Gastroesophageal sphincter (tissue), 3 donors: ENCODE data around the gene SPPL2A.

Experiments used
- EP300 ChIP-seq: sonication (generic); formaldehyde crosslinking; IDR thresholded peaks from one replicate; pipeline ENCODE4 v1.6.1; 2017; ENCODE audit warnings: antibody characterized with exemption, mild to moderate bottlenecking
- POLR2A ChIP-seq, 2 donors: fragments of 450-650 bp; IDR thresholded peaks; one replicate each; pipeline ENCODE4 v1.6.1; 2017; ENCODE audit warnings: antibody characterized with exemption in 2 of 2, mild to moderate bottlenecking in 2 of 2, moderate library complexity in 1 of 2
- POLR2AphosphoS5 ChIP-seq: sonication (generic); formaldehyde crosslinking; IDR thresholded peaks from one replicate; pipeline ENCODE4 v1.6.1; 2017; ENCODE audit warnings: antibody characterized with exemption
- TF ChIP-seq, protein P1 (sequence below), 4 experiments: fragments of 200-600 bp in 2 of 4; fragments of 450-650 bp in 2 of 4; sonication (generic) in 1 of 4; IDR thresholded peaks; one replicate each; pipeline ENCODE4 v1.5.1; 2017 to 2019; ENCODE audit warnings: antibody characterized with exemption in 4 of 4, mild to moderate bottlenecking in 2 of 4, moderate library complexity in 2 of 4

DNA sequence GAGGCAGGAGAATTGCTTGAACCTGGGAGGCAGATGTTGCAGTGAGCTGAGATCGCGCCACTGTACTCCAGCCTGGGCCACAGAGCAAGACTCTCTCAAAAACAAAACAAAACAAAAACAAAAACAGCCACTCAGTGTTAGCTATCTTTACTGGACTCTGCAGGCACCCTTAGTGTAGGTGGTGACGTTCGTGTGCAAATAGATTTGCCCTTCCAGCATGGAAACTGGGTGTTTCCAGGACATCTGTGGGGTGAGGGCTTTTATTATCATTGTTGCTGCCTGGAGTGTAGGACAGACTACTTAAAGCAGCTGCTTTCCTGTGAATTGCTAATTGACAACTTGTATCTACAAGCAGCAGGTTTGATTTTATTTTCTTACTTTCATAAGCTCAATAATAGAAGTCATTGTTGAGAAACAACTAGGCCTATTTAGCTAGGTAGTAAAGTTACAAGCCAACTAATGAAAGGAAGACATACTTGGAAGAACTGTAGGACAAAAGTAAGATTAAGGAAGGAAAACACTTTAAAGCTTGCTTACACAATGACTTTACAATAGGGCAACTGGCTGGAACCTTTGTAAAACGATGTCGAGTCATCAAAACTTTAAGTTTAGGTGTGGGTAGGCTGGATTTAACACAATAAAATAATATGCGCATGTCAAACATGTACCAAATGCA, 25.4 kb upstream of the SPPL2A start:
- TF ChIP-seq, protein P1, sequence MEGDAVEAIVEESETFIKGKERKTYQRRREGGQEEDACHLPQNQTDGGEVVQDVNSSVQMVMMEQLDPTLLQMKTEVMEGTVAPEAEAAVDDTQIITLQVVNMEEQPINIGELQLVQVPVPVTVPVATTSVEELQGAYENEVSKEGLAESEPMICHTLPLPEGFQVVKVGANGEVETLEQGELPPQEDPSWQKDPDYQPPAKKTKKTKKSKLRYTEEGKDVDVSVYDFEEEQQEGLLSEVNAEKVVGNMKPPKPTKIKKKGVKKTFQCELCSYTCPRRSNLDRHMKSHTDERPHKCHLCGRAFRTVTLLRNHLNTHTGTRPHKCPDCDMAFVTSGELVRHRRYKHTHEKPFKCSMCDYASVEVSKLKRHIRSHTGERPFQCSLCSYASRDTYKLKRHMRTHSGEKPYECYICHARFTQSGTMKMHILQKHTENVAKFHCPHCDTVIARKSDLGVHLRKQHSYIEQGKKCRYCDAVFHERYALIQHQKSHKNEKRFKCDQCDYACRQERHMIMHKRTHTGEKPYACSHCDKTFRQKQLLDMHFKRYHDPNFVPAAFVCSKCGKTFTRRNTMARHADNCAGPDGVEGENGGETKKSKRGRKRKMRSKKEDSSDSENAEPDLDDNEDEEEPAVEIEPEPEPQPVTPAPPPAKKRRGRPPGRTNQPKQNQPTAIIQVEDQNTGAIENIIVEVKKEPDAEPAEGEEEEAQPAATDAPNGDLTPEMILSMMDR (IDR thresholded peaks at IDR 0.05), result no peak
- TF ChIP-seq EP300 (no peak), POLR2A (IDR thresholded peaks at IDR 0.05) (no peak), POLR2AphosphoS5 (no peak)
